B cell (primary cell): ENCODE results near the gene EP400. TPM values are rescaled to one million over a fixed set of nuclear protein-coding genes. Genes with fewer than 3 reads are reported as not detected.

Source experiments
- ATAC-seq: fragments of 200-7000 bp; cut with Tn5 transposase; one replicate; pipeline ENCODE4 v1.10.0; 2021; ENCODE audit warnings: low read depth, mild to moderate bottlenecking, moderate number of reproducible peaks, moderate library complexity
- CTCF ChIA-PET: fragments of 350-600 bp; sonication (Branson Sonifier 250); formaldehyde crosslinking; loops from one replicate; lab custom pipeline; 2021; ENCODE audit warnings: antibody characterized with exemption, inconsistent platforms; lab: Charles Lee
- POLR2A ChIA-PET: fragments of 350-600 bp; sonication (Branson Sonifier 250); formaldehyde crosslinking; loops from one replicate; lab custom pipeline; 2021; ENCODE audit warnings: antibody characterized with exemption; lab: Charles Lee
- DNase-seq: peaks from one replicate; pipeline ENCODE4 v3.0.0; 2013
- H2AFZ ChIP-seq: 2 replicates; pipeline ENCODE4 v1.6.1; 2012; ENCODE audit warnings: mild to moderate bottlenecking, low read depth, low read length; ENCODE audit not compliant: insufficient read depth, poor library complexity, severe bottlenecking
- H3K27ac ChIP-seq, 2 donors: 1 replicate in 1 of 2; 2 replicates in 1 of 2; pipeline ENCODE4 v1.5.1; 2012 to 2013; ENCODE audit warnings: low read length in 2 of 2, mild to moderate bottlenecking in 2 of 2, moderate library complexity in 1 of 2
- H3K27me3 ChIP-seq, 4 experiments: fragments of 200-600 bp in 1 of 4; sonication (generic) in 1 of 4; replicated peaks in 1 of 4; 1 replicate in 2 of 4; 2 replicates in 2 of 4; pipeline versions ENCODE4 v1.6.1 to v1.7.0; 2013 to 2016; ENCODE audit warnings: low read length in 3 of 4, mild to moderate bottlenecking in 2 of 4, mixed read lengths in 1 of 4, moderate library complexity in 1 of 4; ENCODE audit not compliant: insufficient read depth in 4 of 4, control insufficient read depth in 3 of 4; ENCODE audit errors: control extremely low read depth in 1 of 4
- H3K36me3 ChIP-seq, 2 experiments: replicated peaks in 1 of 2; 1 replicate in 1 of 2; 2 replicates in 1 of 2; pipeline versions ENCODE4 v1.6.1 to v1.7.1; 2013; ENCODE audit warnings: low read length in 1 of 2; ENCODE audit not compliant: insufficient read depth in 2 of 2, control insufficient read depth in 1 of 2; ENCODE audit errors: control extremely low read depth in 1 of 2, extremely low read depth in 1 of 2
- H3K4me1 ChIP-seq, 2 donors: fragments of 200-600 bp in 1 of 2; sonication (generic) in 1 of 2; 1 replicate in 1 of 2; 2 replicates in 1 of 2; pipeline versions ENCODE4 v1.5.1 to v1.6.1; 2013 to 2017; ENCODE audit warnings: low read length in 2 of 2; ENCODE audit not compliant: control insufficient read depth in 2 of 2, insufficient read depth in 2 of 2
- H3K4me2 ChIP-seq: replicated peaks from 2 replicates; pipeline ENCODE3; 2012; ENCODE audit warnings: mild to moderate bottlenecking, low read depth, low read length; ENCODE audit not compliant: poor library complexity, severe bottlenecking
- H3K4me3 ChIP-seq, 5 experiments: fragments of 200-600 bp in 1 of 5; sonication (generic) in 1 of 5; 1 replicate in 3 of 5; 2 replicates in 2 of 5; pipeline versions ENCODE4 v1.5.1 to v1.7.0; 2011 to 2016; ENCODE audit warnings: low read length in 4 of 5, mild to moderate bottlenecking in 4 of 5, low read depth in 2 of 5, control low read depth in 1 of 5, moderate library complexity in 1 of 5; ENCODE audit not compliant: insufficient read depth in 1 of 5; ENCODE audit errors: control extremely low read depth in 1 of 5, extremely low read depth in 1 of 5
- H3K79me2 ChIP-seq: fragments of 200-600 bp; sonication (generic); one replicate; pipeline ENCODE4 v1.6.0; 2016; ENCODE audit warnings: low read length; ENCODE audit not compliant: control insufficient read depth, insufficient read depth
- H3K9ac ChIP-seq: fragments of 200-600 bp; sonication (generic); 2 replicates; pipeline ENCODE4 v1.6.1; 2017; ENCODE audit warnings: mild to moderate bottlenecking, low read length, moderate library complexity
- H3K9me3 ChIP-seq, 3 donors: one replicate each; pipeline versions ENCODE4 v1.6.1 to v1.7.1; 2013; ENCODE audit warnings: low read length in 2 of 3; ENCODE audit not compliant: control insufficient read depth in 2 of 3, insufficient read depth in 1 of 3; ENCODE audit errors: control extremely low read depth in 1 of 3
- H4K20me1 ChIP-seq: 2 replicates; pipeline ENCODE4 v1.6.0; 2012; ENCODE audit warnings: mild to moderate bottlenecking, low read length; ENCODE audit not compliant: insufficient read depth, control insufficient read depth, poor library complexity, severe bottlenecking
- H3K27ac Mint-ChIP-seq: one replicate; pipeline ENCODE4 v1.8.0; 2021; ENCODE audit warnings: mixed read lengths
- H3K27me3 Mint-ChIP-seq: one replicate; pipeline ENCODE4 v1.8.0; 2021; ENCODE audit warnings: mixed read lengths
- H3K4me1 Mint-ChIP-seq: one replicate; pipeline ENCODE4 v1.8.0; 2021; ENCODE audit warnings: mixed read lengths
- H3K4me3 Mint-ChIP-seq: one replicate; pipeline ENCODE4 v1.8.0; 2021; ENCODE audit warnings: mixed read lengths
- H3K9me3 Mint-ChIP-seq: one replicate; pipeline ENCODE4 v1.8.0; 2022; ENCODE audit warnings: mixed read lengths; ENCODE audit not compliant: insufficient read depth
- EZH2 ChIP-seq: IDR thresholded peaks from 2 replicates; pipeline ENCODE4 v1.6.1; 2012; ENCODE audit warnings: borderline replicate concordance, low read depth, mild to moderate bottlenecking, moderate library complexity, low read length; ENCODE audit not compliant: insufficient read depth, poor library complexity, severe bottlenecking
- WGBS: methylation state at CpG from one replicate; pipeline ENCODE4 v1.1.5; 2013; ENCODE audit warnings: missing lambda C conversion rate; ENCODE audit not compliant: insufficient coverage; 5-methylcytosine and 5-hydroxymethylcytosine counted together
- intact Hi-C: fragments of 100-400 bp; cut with micrococcal nuclease; formaldehyde crosslinking; loops from one replicate; pipeline ENCODE4 v1.10.0; 2022
- polyA plus RNA-seq: library from polyadenylated mRNA; depleted of rRNA; stranded (reverse); fragments of >200 nt; gene quantifications from 2 replicates; pipeline ENCODE4 v1.2.3, GENCODE V29; 2012
- total RNA-seq, 2 donors: library from RNA; stranded (reverse); fragments of 120-200 nt in 1 of 2; gene quantifications; 1 replicate in 1 of 2; 2 replicates in 1 of 2; pipeline versions ENCODE4 v1.2.3 to v1.2.4, GENCODE V29; 2013 to 2022
- TF ChIP-seq, protein P1 (sequence below): fragments of 200-600 bp; IDR thresholded peaks from one replicate; pipeline ENCODE4 v1.8.0; 2022; ENCODE audit warnings: antibody characterized with exemption, mild to moderate bottlenecking

EP400 gene
- total and polyA plus RNA-seq, 2 donors (not counting 1 experiment from before 2014, with no cell fraction given) = 17.3 to 82.2 TPM

DNA sequence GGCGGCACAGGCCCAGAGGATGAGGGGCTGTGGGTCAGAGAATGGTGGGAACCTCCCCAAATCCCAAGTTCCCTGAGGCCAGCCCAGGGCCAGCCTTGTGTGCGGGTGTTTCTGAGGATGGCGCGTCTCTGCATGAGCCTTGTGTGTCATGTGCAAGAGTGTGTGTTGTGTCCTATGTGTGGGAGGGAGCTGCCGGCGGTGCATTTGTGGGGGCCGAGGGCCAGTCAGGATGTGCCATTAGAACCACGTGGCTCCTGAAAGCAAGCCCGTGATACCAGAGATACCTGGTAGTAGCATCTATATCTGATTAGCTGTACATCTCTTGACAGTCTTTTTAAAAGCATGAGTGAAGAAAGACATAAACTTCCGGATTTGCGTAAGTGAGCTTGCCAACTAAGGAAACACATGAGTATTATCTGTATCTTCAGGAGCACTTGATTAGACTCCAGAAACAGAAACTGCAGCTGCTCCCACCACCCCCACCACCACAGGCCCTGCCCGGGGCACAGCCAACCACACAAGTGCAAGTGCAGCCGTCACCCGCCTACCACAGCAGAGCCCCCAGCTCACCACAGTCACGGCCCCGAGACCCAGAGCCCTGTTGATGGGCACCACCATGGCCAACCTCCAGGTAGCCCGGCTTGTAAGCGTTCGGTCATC, 175.2 kb downstream of the EP400 start:
- Histone ChIP-seq H3K9ac (no peak overlapping the region), H2AFZ (no peak overlapping the region), H3K9me3 (peaks cover 0 to 3% (median 0%) of the 10 kb centered on the region in 3 donors), H3K4me3 (no peak overlapping the region), H3K36me3 (peaks cover 0 to 42% of the 10 kb centered on the region in 2 experiments), H3K4me1 (no peaks in the 10 kb centered on the region), H3K27ac (no peak overlapping the region), H3K27me3 (no peaks in the 10 kb centered on the region), H3K4me2 (no peak overlapping the region), H3K79me2 (peaks cover 6% of the 10 kb centered on the region), H4K20me1 (no peaks in the 10 kb centered on the region)
- no peak overlapping the region for H3K4me3 Mint-ChIP-seq
- no peak overlapping the region for H3K27ac Mint-ChIP-seq
- no peaks in the 10 kb centered on the region for H3K27me3 Mint-ChIP-seq
- TF ChIP-seq EZH2 = no peak
- TF ChIP-seq, protein P1, sequence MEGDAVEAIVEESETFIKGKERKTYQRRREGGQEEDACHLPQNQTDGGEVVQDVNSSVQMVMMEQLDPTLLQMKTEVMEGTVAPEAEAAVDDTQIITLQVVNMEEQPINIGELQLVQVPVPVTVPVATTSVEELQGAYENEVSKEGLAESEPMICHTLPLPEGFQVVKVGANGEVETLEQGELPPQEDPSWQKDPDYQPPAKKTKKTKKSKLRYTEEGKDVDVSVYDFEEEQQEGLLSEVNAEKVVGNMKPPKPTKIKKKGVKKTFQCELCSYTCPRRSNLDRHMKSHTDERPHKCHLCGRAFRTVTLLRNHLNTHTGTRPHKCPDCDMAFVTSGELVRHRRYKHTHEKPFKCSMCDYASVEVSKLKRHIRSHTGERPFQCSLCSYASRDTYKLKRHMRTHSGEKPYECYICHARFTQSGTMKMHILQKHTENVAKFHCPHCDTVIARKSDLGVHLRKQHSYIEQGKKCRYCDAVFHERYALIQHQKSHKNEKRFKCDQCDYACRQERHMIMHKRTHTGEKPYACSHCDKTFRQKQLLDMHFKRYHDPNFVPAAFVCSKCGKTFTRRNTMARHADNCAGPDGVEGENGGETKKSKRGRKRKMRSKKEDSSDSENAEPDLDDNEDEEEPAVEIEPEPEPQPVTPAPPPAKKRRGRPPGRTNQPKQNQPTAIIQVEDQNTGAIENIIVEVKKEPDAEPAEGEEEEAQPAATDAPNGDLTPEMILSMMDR = no peak
- no peaks in the 10 kb centered on the region for H3K4me1 Mint-ChIP-seq
- ATAC-seq = no peak
- 100% methylated on average over 10 of the region's 19 CpGs for WGBS
- ChIA-PET POLR2A (no interaction called here), CTCF (interaction anchor here (1.1 kb wide), 1 partner anchor 29 kb away, joined by 3 read pairs; no protein-coding TSS in a partner anchor)
- intact Hi-C loops = no loop called here
- H3K9me3 Mint-ChIP-seq = peaks cover 2% of the 10 kb centered on the region
- no peak for DNase-seq

DNA sequence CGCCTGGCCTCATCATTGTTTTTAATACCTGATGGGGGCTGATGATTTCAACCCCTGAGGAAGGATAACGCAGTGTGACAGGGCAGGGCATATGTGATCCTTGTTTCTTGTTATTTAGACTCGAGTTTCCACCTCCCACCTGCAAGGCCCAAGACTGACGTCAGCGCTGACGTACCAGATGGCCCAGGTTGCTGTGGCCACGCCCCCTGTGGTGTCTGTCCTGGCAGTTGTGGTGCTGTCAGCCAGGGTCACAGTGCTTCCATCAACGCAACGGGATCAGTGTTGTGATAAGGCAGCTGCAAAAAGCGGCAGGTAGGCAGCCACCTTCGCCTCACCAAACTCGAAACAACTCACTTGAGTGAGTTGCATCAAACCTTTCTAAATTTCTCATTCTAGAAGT, 176.0 kb downstream of the EP400 start:
- WGBS = 98% methylated on average over 10 of the region's 12 CpGs
- H4K20me1 ChIP-seq = no peaks in the 10 kb centered on the region
- H3K27ac Mint-ChIP-seq = no peak overlapping the region
- H3K27me3 ChIP-seq = no peaks in the 10 kb centered on the region
- H3K9ac ChIP-seq = no peak overlapping the region
- no peak overlapping the region for H3K4me2 ChIP-seq
- H3K9me3 Mint-ChIP-seq = peaks cover 2% of the 10 kb centered on the region
- H3K79me2 ChIP-seq = peaks cover 6% of the 10 kb centered on the region
- peaks cover 0 to 39% of the 10 kb centered on the region in 2 experiments for H3K36me3 ChIP-seq
- intact Hi-C loops = no loop called here
- H2AFZ ChIP-seq = no peak overlapping the region
- DNase-seq = no peak
- ATAC-seq = no peak
- peaks cover 0 to 3% (median 0%) of the 10 kb centered on the region in 3 donors for H3K9me3 ChIP-seq
- H3K4me1 ChIP-seq = no peaks in the 10 kb centered on the region
- ChIA-PET CTCF (no interaction called here), POLR2A (no interaction called here)
- H3K27me3 Mint-ChIP-seq = no peaks in the 10 kb centered on the region
- no peaks in the 10 kb centered on the region for H3K4me1 Mint-ChIP-seq
- no peak for TF ChIP-seq EZH2
- TF ChIP-seq, protein P1 = no peak
- H3K4me3 Mint-ChIP-seq = no peak overlapping the region
- no peak overlapping the region for H3K27ac ChIP-seq
- H3K4me3 ChIP-seq = no peak overlapping the region
